HG02973 (cell line): ENCODE results near the gene HTR1D.
"Not testable (repeated sequence)": the region's sequence is repeated elsewhere in the genome, so short reads cannot be mapped to it uniquely, and the experiment has no call there.

Source experiments
- ATAC-seq: cut with Tn5 transposase; IDR thresholded peaks from one replicate; pipeline ENCODE4 v1.9.1; 2021; ENCODE audit warnings: moderate library complexity; ENCODE audit not compliant: unreplicated experiment

The HTR1D gene

GRCh38 chr1:23221107-23221506 is 3.8 kb upstream of the HTR1D start:
- no peak for ATAC-seq

DNA sequence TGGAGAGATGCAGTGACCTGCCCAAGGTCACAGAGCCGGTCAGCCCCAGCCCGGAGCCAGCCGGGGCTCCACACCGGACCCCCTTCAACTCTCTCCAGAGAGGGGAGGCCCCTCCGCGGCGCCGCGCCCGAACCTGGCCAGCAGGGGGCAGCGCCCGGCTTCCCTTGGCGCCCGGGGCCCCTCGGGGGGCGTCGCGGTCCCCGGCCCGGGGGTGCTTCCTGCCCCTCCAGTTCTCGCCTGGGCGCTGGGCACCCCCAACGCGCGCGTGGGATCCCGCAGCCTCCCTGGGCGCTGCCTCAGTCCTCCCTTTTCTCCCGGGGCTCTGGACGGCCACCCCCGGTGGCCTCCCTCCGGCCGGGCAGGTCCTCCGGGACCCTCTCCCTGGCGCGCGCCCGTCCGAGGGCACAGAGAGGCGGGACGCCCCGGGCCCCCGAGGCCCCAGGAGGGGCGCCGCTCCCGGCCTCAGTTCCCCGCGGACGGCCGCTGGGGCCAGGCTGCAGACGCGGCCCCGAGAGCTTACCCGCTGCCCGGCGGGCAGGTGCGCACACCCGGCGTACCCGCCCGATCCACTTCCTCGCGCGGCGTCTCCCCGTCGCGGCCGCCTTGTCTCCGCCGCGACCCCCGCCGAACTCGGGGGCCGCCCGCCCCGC is 406 bp downstream of the HTR1D start:
- ATAC-seq, result no peak

DNA sequence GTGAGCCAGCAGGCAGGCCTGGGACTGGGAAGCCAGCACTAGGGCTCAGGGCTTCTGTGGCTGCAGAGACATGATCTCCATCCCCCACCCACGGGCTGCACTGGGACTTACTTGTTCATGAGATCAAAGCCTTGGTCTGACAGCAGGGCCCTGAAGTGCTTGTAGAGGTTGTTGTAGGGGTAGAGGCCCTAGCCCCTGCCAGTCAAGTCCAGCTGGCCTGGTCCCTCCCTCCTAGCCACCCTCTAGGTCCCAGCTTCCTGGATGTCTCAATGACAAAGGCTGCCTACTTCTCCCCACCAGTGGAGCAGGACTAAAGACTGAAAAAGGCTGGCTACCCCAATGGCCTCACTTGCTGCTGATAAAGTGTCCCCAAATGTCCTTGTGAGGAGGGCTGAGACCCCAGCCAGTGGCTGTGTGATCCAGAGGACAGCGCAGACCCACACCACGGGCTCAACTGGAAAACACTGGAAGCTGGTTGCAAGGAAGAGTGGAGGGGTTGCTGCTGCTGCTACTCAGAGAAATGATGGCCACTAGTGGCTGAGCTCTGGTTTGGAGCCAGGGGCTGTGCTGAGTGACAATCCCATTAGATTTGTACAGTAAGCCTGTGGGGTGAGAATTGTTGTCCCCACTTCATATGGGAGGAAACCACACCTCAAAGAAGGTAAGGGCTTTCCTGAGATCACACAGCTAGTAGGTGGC is 1.4 kb downstream of the HTR1D start:
- no peak for ATAC-seq

- ATAC-seq, result no peak
These were observed 2.0 kb downstream of the HTR1D start for GRCh38 chr1:23215291-23215690.

GRCh38 chr1:23214640-23215039 is 2.7 kb downstream of the HTR1D start:
- ATAC-seq, result no peak

GRCh38 chr1:23211955-23212354 is 5.3 kb downstream of the HTR1D start:
- ATAC-seq, result no peak

DNA sequence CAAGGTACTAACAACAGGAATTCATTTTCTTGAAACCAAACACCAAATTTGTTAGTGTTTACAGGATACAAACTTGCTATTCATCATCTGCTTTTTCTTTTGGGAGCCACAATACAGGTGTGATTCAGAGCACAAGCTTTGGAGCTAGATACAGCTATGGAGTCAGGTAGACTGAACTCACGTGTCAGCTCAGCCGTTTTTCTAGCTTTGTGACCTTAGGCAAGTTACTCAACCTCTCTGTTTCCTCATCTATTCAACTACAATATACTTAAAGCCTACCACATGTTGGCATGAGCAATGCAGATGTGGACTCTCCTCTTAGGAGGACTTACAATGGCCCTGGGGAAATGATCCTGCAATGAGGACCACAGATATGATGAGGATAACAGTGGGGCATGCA is 6.3 kb downstream of the HTR1D start:
- ATAC-seq, result no peak

DNA sequence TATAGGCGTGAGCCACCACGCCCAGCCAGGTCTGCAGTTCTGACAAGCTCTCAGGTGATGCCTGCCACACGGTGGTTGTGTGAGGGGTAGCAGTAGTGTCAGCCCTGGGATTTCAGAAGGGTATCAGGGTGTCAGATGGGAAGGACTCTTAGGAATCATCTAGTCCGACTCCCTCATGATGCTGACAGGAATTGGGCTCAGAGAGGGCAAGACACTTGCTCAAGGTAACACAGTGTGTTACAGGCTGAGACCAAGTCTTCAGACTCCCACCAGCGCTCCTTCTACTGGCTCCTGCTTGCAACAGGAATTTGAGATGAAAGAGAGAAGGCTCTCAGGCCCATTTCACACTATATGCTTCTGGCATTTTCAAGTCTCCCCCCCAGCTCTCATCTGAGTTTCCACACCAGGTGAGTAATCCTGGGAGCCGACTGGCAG is 6.9 kb downstream of the HTR1D start:
- ATAC-seq, result no peak

- no peak for ATAC-seq
These were observed 7.5 kb downstream of the HTR1D start for GRCh38 chr1:23209770-23210169.

DNA sequence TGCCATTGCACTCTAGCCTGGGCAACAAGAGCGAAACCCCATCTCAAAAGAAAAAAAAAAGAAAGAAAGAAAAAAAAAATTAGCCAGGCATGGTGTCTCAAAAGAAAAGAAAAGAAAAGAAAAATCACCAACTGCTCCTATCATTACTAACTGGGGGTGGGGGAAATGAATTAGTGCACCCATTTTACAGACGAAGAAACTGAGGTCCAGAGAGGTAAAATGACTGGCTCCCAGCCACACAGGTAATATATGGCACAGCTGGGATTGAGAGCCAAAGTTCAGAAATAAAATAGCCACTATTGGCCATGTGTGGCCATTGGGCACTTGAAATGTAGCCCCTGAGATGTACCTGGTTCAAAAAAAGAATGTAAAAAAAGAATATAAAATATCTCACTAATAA is 8.8 kb downstream of the HTR1D start:
- ATAC-seq, result no peak

DNA sequence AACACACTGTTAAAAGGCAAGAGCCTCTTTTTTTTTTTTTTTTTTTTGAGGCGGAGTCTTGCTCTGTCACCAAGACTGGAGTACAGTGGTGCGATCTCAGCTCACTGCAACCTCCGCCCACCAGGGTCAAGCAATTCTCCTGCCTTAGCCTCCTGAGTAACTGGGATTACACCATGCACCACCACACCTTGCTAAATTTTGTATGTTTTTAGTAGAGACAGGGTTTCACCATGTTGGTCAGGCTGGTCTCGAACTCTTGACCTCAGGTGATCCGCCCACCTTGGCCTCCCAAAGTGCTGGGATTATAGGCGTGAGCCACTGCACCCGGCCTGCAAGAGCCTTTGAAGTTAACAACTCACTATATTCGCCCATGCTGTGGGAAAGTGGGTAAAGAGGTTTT is 9.6 kb downstream of the HTR1D start:
- ATAC-seq, result not testable (repeated sequence)

DNA sequence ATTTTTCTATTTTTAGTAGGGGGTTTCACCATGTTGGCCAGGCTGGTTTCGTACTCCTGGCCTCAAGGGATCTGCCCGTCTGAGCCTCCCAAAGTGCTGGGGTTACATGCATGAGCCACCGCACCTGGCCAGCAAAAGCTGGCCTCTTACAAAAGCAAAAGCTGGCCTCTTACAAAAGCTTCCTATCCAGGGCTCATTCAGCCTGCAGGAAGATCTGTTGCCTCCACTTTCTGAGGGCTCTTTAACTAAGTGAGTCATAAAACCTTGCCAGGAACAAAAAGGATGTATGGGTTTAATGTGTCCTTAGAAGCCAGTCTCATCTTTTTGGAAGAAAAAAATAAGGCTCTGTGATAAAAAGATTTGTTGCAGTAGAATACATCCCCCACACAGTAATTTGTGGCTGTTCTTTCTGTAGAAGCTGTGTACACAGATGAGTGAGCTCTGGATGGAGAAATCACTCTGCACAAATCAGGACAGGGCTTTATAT is 15.0 kb downstream of the HTR1D start:
- ATAC-seq, result no peak

DNA sequence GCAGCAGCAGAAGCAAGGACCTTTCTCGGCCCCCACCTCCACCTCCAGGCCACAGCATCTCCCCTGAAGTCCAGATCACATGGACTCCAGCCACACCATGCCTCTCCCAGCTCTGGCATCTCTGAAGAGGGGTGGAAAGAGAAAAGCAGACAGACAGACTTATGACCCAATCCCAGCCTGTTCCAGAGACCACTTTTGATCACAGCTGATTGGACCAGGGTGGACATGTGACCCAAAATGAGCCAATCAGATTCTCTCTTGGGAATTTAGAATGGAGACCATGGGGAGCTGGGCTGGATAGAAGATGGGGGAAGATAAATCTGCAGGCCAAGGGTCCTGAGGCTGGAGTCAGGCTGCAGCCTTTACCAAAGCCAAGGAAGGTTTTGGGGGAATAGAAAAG is 16.4 kb downstream of the HTR1D start:
- no peak for ATAC-seq

GRCh38 chr1:23198373-23198772 is 18.9 kb downstream of the HTR1D start:
- no peak for ATAC-seq

- no peak for ATAC-seq
These were observed 20.5 kb downstream of the HTR1D start for GRCh38 chr1:23196627-23197328.

GRCh38 chr1:23194119-23194984 is 22.9 kb downstream of the HTR1D start:
- ATAC-seq, result no peak

- ATAC-seq, result no peak
These were observed 23.7 kb downstream of the HTR1D start for GRCh38 chr1:23193391-23194118.

GRCh38 chr1:23191199-23191598 is 26.1 kb downstream of the HTR1D start:
- ATAC-seq, result no peak

GRCh38 chr1:23188936-23189452 is 28.3 kb downstream of the HTR1D start:
- ATAC-seq, result not testable (repeated sequence)

- no peak for ATAC-seq
These were observed 28.8 kb downstream of the HTR1D start for GRCh38 chr1:23188434-23188884.
